ENCODE results near the gene IGSF21. TPM values are rescaled to one million over a fixed set of nuclear protein-coding genes. Genes with fewer than 3 reads are reported as not detected.

The IGSF21 gene
- total RNA-seq, 4 donors from 2014 or later = 0.11 to 2.6 (median 0.69) TPM

DNA sequence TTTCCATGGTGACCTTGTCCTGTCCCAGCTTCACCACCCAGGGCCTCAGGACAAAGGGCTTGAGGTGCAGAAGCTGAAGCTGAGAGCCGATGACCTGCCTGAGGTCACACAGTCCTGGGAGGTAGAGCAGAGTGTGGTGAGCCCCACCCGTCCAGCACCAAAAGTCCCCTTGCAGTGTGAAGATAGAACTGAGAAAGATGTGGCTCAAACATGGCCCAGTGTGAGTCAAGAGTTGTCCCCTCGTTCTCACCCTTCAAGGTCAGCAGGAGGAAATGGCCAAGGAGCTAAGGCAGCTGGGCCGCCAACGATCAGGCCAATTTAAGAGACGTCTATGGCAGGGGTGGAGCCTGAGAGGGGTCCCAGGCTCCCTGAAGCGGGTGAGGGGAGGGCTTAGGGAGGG is 215.7 kb downstream of the IGSF21 start:
- Histone ChIP-seq H3K36me3 (no peaks in the 10 kb centered on the region), H3K27me3 (no peaks in the 10 kb centered on the region), H3K27ac (no peak overlapping the region), H3K9me3 (no peaks in the 10 kb centered on the region), H3K4me3 (replicated peaks in 1 of 3) (no peak overlapping the region), H3K4me1 (peaks cover 0 to 4% of the 10 kb centered on the region in 2 donors)
- intact Hi-C loops (cut with DNase I) = no loop called here
- DNase-seq = no peak
- TF ChIP-seq, protein P1, sequence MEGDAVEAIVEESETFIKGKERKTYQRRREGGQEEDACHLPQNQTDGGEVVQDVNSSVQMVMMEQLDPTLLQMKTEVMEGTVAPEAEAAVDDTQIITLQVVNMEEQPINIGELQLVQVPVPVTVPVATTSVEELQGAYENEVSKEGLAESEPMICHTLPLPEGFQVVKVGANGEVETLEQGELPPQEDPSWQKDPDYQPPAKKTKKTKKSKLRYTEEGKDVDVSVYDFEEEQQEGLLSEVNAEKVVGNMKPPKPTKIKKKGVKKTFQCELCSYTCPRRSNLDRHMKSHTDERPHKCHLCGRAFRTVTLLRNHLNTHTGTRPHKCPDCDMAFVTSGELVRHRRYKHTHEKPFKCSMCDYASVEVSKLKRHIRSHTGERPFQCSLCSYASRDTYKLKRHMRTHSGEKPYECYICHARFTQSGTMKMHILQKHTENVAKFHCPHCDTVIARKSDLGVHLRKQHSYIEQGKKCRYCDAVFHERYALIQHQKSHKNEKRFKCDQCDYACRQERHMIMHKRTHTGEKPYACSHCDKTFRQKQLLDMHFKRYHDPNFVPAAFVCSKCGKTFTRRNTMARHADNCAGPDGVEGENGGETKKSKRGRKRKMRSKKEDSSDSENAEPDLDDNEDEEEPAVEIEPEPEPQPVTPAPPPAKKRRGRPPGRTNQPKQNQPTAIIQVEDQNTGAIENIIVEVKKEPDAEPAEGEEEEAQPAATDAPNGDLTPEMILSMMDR (IDR thresholded peaks at IDR 0.05) = no peak
- no peak for TF ChIP-seq POLR2A (IDR thresholded peaks at IDR 0.05)
- 61 to 81% methylated on average over 3 to 7 of the region's 7 CpGs for WGBS, 2 donors

DNA sequence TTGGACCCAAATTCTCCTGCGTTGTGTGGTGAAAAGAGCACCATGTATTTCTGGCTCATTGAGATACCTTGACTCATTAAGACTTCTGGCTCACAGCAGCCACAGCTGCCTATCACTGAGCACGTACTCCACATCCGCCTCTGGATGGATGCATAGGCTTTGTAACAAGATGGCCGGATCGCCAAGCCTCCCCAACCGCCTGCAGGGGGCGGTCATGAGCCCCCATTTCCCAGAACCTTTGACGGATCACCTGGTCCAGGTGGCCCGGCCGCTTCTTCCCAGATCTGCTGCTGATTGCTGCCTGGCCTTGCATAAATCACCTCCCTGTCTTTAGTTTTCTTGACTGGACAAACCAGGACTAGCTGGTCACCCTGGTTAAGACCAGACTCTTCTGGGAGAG is 216.6 kb downstream of the IGSF21 start:
- 80 to 97% methylated on average over 5 to 10 of the region's 10 CpGs for WGBS, 2 donors
- intact Hi-C loops (cut with DNase I) = no loop called here
- Histone ChIP-seq H3K4me1 (peaks cover 0 to 4% of the 10 kb centered on the region in 2 donors), H3K27ac (no peak overlapping the region), H3K36me3 (no peaks in the 10 kb centered on the region), H3K9me3 (no peaks in the 10 kb centered on the region), H3K27me3 (no peaks in the 10 kb centered on the region), H3K4me3 (replicated peaks in 1 of 3) (no peak overlapping the region)
- TF ChIP-seq, protein P1 (IDR thresholded peaks at IDR 0.05) = peak in 1 of 6 experiments; percentile 12
- TF ChIP-seq POLR2A (IDR thresholded peaks at IDR 0.05) = no peak
- DNase-seq = no peak

DNA sequence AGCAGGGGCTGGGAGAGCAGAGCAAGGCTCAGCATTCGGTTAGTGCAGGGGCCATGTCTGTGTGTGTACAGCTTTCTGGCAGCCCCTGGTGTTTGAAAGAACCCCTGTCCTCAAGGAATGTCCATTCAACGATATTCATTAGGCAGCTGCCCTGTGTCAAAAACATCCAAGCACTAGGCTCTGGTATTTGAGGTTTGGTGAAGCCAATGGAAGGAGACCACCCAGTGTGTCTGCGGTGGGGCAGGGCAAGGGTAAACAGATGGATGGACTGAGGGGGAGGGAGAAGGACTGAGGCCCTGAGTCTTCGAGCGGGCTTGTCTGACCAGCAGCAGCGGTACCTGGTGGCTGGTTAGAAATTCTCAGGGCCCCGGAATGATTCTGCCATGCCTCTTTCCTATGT is 217.5 kb downstream of the IGSF21 start:
- DNase-seq = no peak
- Histone ChIP-seq H3K36me3 (no peaks in the 10 kb centered on the region), H3K4me3 (replicated peaks in 1 of 3) (no peak overlapping the region), H3K27me3 (no peaks in the 10 kb centered on the region), H3K9me3 (no peaks in the 10 kb centered on the region), H3K4me1 (peaks cover 0 to 4% of the 10 kb centered on the region in 2 donors), H3K27ac (no peak overlapping the region)
- TF ChIP-seq POLR2A (IDR thresholded peaks at IDR 0.05) = no peak
- TF ChIP-seq, protein P1 (IDR thresholded peaks at IDR 0.05) = no peak
- 67 to 73% methylated on average over 7 of the region's 7 CpGs for WGBS, 2 donors
- intact Hi-C loops (cut with DNase I) = no loop called here

DNA sequence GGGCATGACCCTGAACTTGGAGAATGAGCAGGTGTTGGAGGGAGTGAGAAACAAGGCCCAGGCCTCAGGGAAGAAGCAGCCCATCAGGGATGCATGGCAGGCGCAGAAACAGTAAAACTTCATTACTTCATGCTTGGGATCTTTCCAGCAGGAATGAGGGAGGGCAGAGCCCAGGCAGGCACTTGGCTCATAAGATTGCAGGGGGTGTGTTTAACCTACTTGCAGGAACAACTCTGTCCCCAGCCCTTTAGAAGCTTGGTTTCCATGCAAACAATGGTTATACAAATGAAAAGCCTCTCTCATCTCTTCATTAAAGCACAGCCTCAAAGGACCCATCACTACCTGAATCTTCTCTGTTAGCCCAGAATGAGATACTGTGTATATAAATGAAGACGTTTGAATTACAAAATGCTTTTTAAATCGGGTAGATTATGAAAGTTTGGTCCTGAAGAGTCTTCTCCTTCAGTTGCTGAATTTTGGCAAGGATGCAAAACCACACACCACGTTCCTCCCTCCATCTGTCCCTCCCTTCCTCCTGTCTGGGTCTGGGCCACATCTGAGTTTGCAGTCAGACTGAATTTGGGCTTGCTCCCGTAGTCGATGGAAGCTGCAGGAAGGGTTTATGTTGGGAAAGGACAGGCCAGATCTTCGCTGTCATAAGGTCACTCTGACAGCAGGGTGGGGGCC is 218.8 kb downstream of the IGSF21 start:
- Histone ChIP-seq H3K36me3 (no peaks in the 10 kb centered on the region), H3K27ac (no peak overlapping the region), H3K9me3 (no peaks in the 10 kb centered on the region), H3K4me3 (replicated peaks in 1 of 3) (no peak overlapping the region), H3K4me1 (no peaks in the 10 kb centered on the region), H3K27me3 (no peaks in the 10 kb centered on the region)
- WGBS, 2 donors = 42 to 52% methylated on average over 7 of the region's 7 CpGs
- no peak for DNase-seq
- intact Hi-C loops (cut with DNase I) = no loop called here
- no peak for TF ChIP-seq POLR2A (IDR thresholded peaks at IDR 0.05)
- TF ChIP-seq, protein P1 (IDR thresholded peaks at IDR 0.05) = no peak

DNA sequence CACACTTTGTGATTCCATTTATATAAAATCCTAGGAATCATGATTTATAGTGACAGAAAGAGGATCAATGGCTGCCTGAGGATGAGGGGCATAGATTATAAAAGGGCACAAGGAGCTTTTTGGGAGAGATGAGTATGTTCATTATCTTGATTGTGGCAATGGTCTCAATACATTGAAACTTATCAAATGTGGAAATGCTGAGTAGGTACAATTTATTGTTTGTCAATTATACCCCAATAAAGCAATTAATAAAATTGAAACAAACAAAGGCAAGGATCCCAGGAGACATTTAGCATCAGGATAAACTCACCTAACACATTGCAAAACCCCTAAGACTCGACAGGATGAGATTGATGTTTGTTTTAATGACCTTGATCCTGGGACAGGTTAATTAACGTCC is 220.1 kb downstream of the IGSF21 start:
- Histone ChIP-seq H3K36me3 (no peaks in the 10 kb centered on the region), H3K27me3 (no peaks in the 10 kb centered on the region), H3K4me1 (no peaks in the 10 kb centered on the region), H3K9me3 (no peaks in the 10 kb centered on the region), H3K27ac (no peak overlapping the region), H3K4me3 (replicated peaks in 1 of 3) (no peak overlapping the region)
- intact Hi-C loops (cut with DNase I) = no loop called here
- 51 to 54% methylated on average over 2 of the region's 2 CpGs for WGBS, 2 donors
- no peak for TF ChIP-seq POLR2A (IDR thresholded peaks at IDR 0.05)
- TF ChIP-seq, protein P1 (IDR thresholded peaks at IDR 0.05) = no peak
- DNase-seq = no peak

Measured in thyroid gland (tissue), 4 donors.